IMR-90 (cell line): ENCODE measurements around the gene KIF5C. TPM values are rescaled to one million over a fixed set of nuclear protein-coding genes. Genes with fewer than 3 reads are reported as not detected.

Experiments
- ATAC-seq: fragments of 200-7000 bp; cut with Tn5 transposase; 2 replicates; pipeline ENCODE4 v1.9.1; 2020; ENCODE audit warnings: low read depth, mild to moderate bottlenecking, moderate library complexity
- BruUV-seq: library from RNA; stranded (reverse); fragments of 400-500 nt; replicated peaks from 2 replicates; lab custom pipeline; 2021; lab: Mats Ljungman, UMichigan
- CTCF ChIA-PET: fragments of 300-600 bp; formaldehyde crosslinking; extraction: SDS; loops from one replicate; lab custom pipeline; 2021; ENCODE audit warnings: antibody characterized with exemption; lab: Yijun Ruan, JAX
- POLR2A ChIA-PET: fragments of 300-600 bp; sonication (Branson Sonifier 250); formaldehyde crosslinking; loops from one replicate; lab custom pipeline; 2022; ENCODE audit warnings: antibody characterized with exemption; ENCODE audit not compliant: unreplicated experiment; lab: Charles Lee
- DNase-seq: peaks from one replicate; pipeline ENCODE4 v3.0.0; 2013
- H2AFZ ChIP-seq: replicated peaks from 2 replicates; pipeline ENCODE3; 2013; ENCODE audit warnings: low read length, mild to moderate bottlenecking; ENCODE audit not compliant: poor library complexity
- H2AK5ac ChIP-seq: 2 replicates; pipeline ENCODE4 v1.6.1; 2013; ENCODE audit warnings: low read depth, low read length, inconsistent platforms
- H2AK9ac ChIP-seq: replicated peaks from 2 replicates; pipeline ENCODE3; 2013; ENCODE audit warnings: mild to moderate bottlenecking, low read depth, low read length, moderate library complexity; ENCODE audit not compliant: poor library complexity
- H2BK120ac ChIP-seq: 2 replicates; pipeline ENCODE4 v1.6.1; 2013; ENCODE audit warnings: low read depth, low read length, inconsistent platforms
- H2BK15ac ChIP-seq: 3 replicates; pipeline ENCODE4 v1.6.1; 2013; ENCODE audit warnings: low read depth, low read length, inconsistent platforms
- H2BK20ac ChIP-seq: 2 replicates; pipeline ENCODE4 v1.6.1; 2013; ENCODE audit warnings: low read depth, mild to moderate bottlenecking, inconsistent platforms, low read length, moderate library complexity
- H2BK5ac ChIP-seq: 2 replicates; pipeline ENCODE4 v1.6.1; 2013; ENCODE audit warnings: mild to moderate bottlenecking, low read depth, low read length, inconsistent platforms; ENCODE audit not compliant: poor library complexity, severe bottlenecking
- H3K14ac ChIP-seq: replicated peaks from 2 replicates; pipeline ENCODE4 v1.6.1; 2013; ENCODE audit warnings: low read depth, low read length, inconsistent platforms
- H3K18ac ChIP-seq: 2 replicates; pipeline ENCODE4 v1.6.1; 2013; ENCODE audit warnings: low read depth, low read length, control low read depth
- H3K23ac ChIP-seq: 2 replicates; pipeline ENCODE4 v1.6.1; 2013; ENCODE audit warnings: low read depth, low read length, inconsistent platforms
- H3K27ac ChIP-seq: 2 replicates; pipeline ENCODE4 v1.5.1; 2013; ENCODE audit warnings: mild to moderate bottlenecking, control low read depth, low read length; ENCODE audit not compliant: insufficient read depth
- H3K27me3 ChIP-seq: 2 replicates; pipeline ENCODE4 v1.6.1; 2013; ENCODE audit warnings: low read length; ENCODE audit not compliant: control insufficient read depth, insufficient read depth
- H3K36me3 ChIP-seq: 2 replicates; pipeline ENCODE4 v1.6.1; 2013; ENCODE audit warnings: low read length, mixed read lengths; ENCODE audit not compliant: control insufficient read depth, insufficient read depth
- H3K4ac ChIP-seq: 2 replicates; pipeline ENCODE4 v1.6.1; 2013; ENCODE audit warnings: low read depth, low read length, inconsistent platforms
- H3K4me1 ChIP-seq: 2 replicates; pipeline ENCODE4 v1.6.1; 2013; ENCODE audit warnings: low read length, mixed read lengths; ENCODE audit not compliant: control insufficient read depth, insufficient read depth
- H3K4me2 ChIP-seq: 2 replicates; pipeline ENCODE4 v1.6.1; 2013; ENCODE audit warnings: low read depth, mild to moderate bottlenecking, control low read depth, low read length, moderate library complexity
- H3K4me3 ChIP-seq: 2 replicates; pipeline ENCODE4 v1.5.1; 2013; ENCODE audit warnings: low read depth, mild to moderate bottlenecking, control low read depth, low read length, moderate library complexity; ENCODE audit not compliant: insufficient read depth
- H3K56ac ChIP-seq: 2 replicates; pipeline ENCODE4 v1.6.1; 2013; ENCODE audit warnings: low read length, inconsistent platforms; ENCODE audit not compliant: insufficient read depth; ENCODE audit errors: extremely low read depth
- H3K79me1 ChIP-seq, 2 experiments: 2 replicates each; pipeline ENCODE4 v1.6.1; 2013; ENCODE audit warnings: low read length in 2 of 2, inconsistent platforms in 1 of 2, low read depth in 1 of 2
- H3K9ac ChIP-seq: 2 replicates; pipeline ENCODE4 v1.6.1; 2013; ENCODE audit warnings: low read depth, low read length, control low read depth
- H3K9me1 ChIP-seq: 2 replicates; pipeline ENCODE4 v1.6.1; 2013; ENCODE audit warnings: low read length, inconsistent platforms; ENCODE audit not compliant: insufficient read depth
- H3K9me3 ChIP-seq: 2 replicates; pipeline ENCODE4 v1.6.1; 2013; ENCODE audit warnings: low read length; ENCODE audit not compliant: control insufficient read depth, insufficient read depth
- H4K20me1 ChIP-seq: 2 replicates; pipeline ENCODE4 v1.6.1; 2013; ENCODE audit warnings: low read length, inconsistent platforms; ENCODE audit not compliant: insufficient read depth
- H4K5ac ChIP-seq: 2 replicates; pipeline ENCODE4 v1.6.1; 2013; ENCODE audit warnings: mild to moderate bottlenecking, low read depth, low read length, control low read depth
- H4K8ac ChIP-seq, 2 experiments: 2 replicates each; pipeline ENCODE4 v1.6.1; 2013; ENCODE audit warnings: low read depth in 2 of 2, low read length in 2 of 2, control low read depth in 1 of 2, inconsistent platforms in 1 of 2
- H4K91ac ChIP-seq: 2 replicates; pipeline ENCODE4 v1.6.1; 2013; ENCODE audit warnings: low read depth, low read length, inconsistent platforms; ENCODE audit not compliant: insufficient read depth
- BHLHE40 ChIP-seq: fragments of 150-350 bp; IDR thresholded peaks from 2 replicates; pipeline ENCODE4 v1.6.1; 2016; ENCODE audit warnings: mild to moderate bottlenecking, low read depth, low read length
- FOS ChIP-seq: fragments of 150-350 bp; IDR thresholded peaks from 2 replicates; pipeline ENCODE4 v1.6.1; 2016; ENCODE audit warnings: low read depth, low read length
- MAZ ChIP-seq: IDR thresholded peaks from 2 replicates; pipeline ENCODE4 v1.6.1; 2012; ENCODE audit warnings: low read depth, mild to moderate bottlenecking, low read length, improper control_type of control experiment, moderate library complexity, borderline replicate concordance
- NFE2L2 ChIP-seq: fragments of 150-350 bp; IDR thresholded peaks from 2 replicates; pipeline ENCODE4 v1.6.1; 2016; ENCODE audit warnings: low read depth, mild to moderate bottlenecking, low read length
- RAD21 ChIP-seq: IDR thresholded peaks from 2 replicates; pipeline ENCODE4 v1.6.1; 2012; ENCODE audit warnings: low read length, improper control_type of control experiment
- SMC3 ChIP-seq: fragments of 150-350 bp; IDR thresholded peaks from 2 replicates; pipeline ENCODE4 v1.6.1; 2016; ENCODE audit warnings: low read depth, mild to moderate bottlenecking, antibody characterized with exemption, low read length, moderate library complexity
- WGBS, 2 experiments: methylation state at CpG; one replicate each; pipeline versions ENCODE4 v1.1.5 to v1.1.7; 2013; ENCODE audit warnings: missing lambda C conversion rate in 2 of 2; ENCODE audit not compliant: insufficient read length in 1 of 2; ENCODE audit errors: extremely low coverage in 2 of 2; 5-methylcytosine and 5-hydroxymethylcytosine counted together
- dilution Hi-C: fragments of 300-500 bp; cut with HindIII; formaldehyde crosslinking; loops from one replicate; pipeline ENCODE4 v1.14.3; 2018; ENCODE audit warnings: low sequenced_read_pairs; ENCODE audit not compliant: unreplicated experiment
- in situ Hi-C: fragments of 300-500 bp; cut with MboI; formaldehyde crosslinking; loops from 3 replicates; pipeline ENCODE4 v1.14.3; 2019; ENCODE audit warnings: low sequenced_read_pairs, inconsistent platforms, mixed read lengths
- intact Hi-C: fragments of 100-400 bp; cut with micrococcal nuclease; formaldehyde crosslinking; loops from 2 replicates; pipeline ENCODE4 v1.10.0; 2022
- polyA plus RNA-seq, 3 experiments: library from polyadenylated mRNA; depleted of rRNA; stranded (reverse); fragments of >200 nt; gene quantifications; 2 replicates each; pipeline ENCODE4 v1.2.3, GENCODE V29; 2012; ENCODE audit warnings: low replicate concordance in 1 of 3
- total RNA-seq: library from RNA; depleted of rRNA; stranded (reverse); fragments of >200 nt; gene quantifications from 2 replicates; pipeline ENCODE4 v1.2.3, GENCODE V29; 2012
- TF ChIP-seq, protein P1 (sequence below): fragments of 150-350 bp; IDR thresholded peaks from 2 replicates; pipeline ENCODE4 v1.6.1; 2016; ENCODE audit warnings: low read depth, mild to moderate bottlenecking, low read length, moderate library complexity, borderline replicate concordance
- TF ChIP-seq, protein P2 (sequence below): conservative IDR thresholded peaks from 2 replicates; pipeline ENCODE4 v1.5.1; 2012; ENCODE audit warnings: mild to moderate bottlenecking, low read depth, low read length, improper control_type of control experiment
- TF ChIP-seq, protein P3 (sequence below): fragments of 150-350 bp; IDR thresholded peaks from 2 replicates; pipeline ENCODE4 v1.6.1; 2017; ENCODE audit warnings: mild to moderate bottlenecking, antibody characterized with exemption, low read length, low read depth

Gene KIF5C
- total and polyA plus RNA-seq, 2 of the 4 experiments (the other 2 are of a cell fraction) = 0.10 to 0.18 TPM

DNA sequence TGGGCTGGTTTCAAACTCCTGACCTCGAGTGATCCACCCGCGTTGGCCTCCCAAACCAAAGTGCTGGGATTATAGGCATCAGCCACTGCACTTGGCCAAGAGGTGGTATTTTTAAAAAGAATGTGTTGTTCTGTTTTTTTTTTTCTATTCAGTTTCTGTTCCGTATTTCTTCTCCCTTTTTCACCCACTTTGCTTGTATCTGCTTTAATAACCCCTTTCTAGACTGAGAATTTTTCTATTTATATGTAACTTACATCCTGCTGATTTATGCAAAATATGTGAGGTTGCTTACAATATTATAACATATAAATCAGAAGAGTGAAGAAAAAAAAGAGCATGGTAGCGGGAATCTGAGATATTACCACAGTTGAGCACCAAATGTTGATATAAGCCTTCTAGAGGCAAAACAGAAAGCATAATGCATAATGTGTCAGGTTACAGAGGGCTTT lies 146.3 kb downstream of the KIF5C start:
- dilution Hi-C loops = no loop called here
- in situ Hi-C loops = loop anchor here (10.0 kb wide), 1 partner anchor 294 kb away; no protein-coding TSS in a partner anchor

More for the DNA sequence above, 146.3 kb downstream of the KIF5C start:
- Histone ChIP-seq H3K36me3 (no peaks in the 10 kb centered on the region), H2BK5ac (no peak overlapping the region), H3K23ac (no peak overlapping the region), H3K4me1 (no peaks in the 10 kb centered on the region), H2BK120ac (no peak overlapping the region), H2AFZ (no peak overlapping the region), H2BK20ac (no peak overlapping the region), H4K8ac (no peak overlapping the region), H3K14ac (no peak overlapping the region), H3K4me3 (no peak overlapping the region), H3K4ac (no peak overlapping the region), H3K9me1 (no peaks in the 10 kb centered on the region), H3K79me1 (no peaks in the 10 kb centered on the region), H3K27ac (no peak overlapping the region), H3K56ac (no peak overlapping the region), H4K20me1 (no peaks in the 10 kb centered on the region), H3K27me3 (peaks cover 2% of the 10 kb centered on the region), H2AK5ac (no peak overlapping the region), H4K5ac (no peak overlapping the region), H3K18ac (no peak overlapping the region), H3K9ac (no peak overlapping the region), H2AK9ac (no peak overlapping the region), H3K9me3 (no peaks in the 10 kb centered on the region), H4K91ac (no peak overlapping the region), H2BK15ac (no peak overlapping the region), H3K4me2 (no peak overlapping the region)
- BruUV-seq = no TSS peak
- intact Hi-C loops = no loop called here
- ChIA-PET POLR2A (no interaction called here), CTCF (no interaction called here)
- no CpG with 5 or more reads among the region's 5 CpGs for WGBS, 2 experiments
- DNase-seq = no peak
- TF ChIP-seq RAD21 = no peak
- no peak for TF ChIP-seq BHLHE40
- TF ChIP-seq, protein P1, sequence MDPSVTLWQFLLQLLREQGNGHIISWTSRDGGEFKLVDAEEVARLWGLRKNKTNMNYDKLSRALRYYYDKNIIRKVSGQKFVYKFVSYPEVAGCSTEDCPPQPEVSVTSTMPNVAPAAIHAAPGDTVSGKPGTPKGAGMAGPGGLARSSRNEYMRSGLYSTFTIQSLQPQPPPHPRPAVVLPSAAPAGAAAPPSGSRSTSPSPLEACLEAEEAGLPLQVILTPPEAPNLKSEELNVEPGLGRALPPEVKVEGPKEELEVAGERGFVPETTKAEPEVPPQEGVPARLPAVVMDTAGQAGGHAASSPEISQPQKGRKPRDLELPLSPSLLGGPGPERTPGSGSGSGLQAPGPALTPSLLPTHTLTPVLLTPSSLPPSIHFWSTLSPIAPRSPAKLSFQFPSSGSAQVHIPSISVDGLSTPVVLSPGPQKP = no peak
- no peak for TF ChIP-seq MAZ
- TF ChIP-seq, protein P2, sequence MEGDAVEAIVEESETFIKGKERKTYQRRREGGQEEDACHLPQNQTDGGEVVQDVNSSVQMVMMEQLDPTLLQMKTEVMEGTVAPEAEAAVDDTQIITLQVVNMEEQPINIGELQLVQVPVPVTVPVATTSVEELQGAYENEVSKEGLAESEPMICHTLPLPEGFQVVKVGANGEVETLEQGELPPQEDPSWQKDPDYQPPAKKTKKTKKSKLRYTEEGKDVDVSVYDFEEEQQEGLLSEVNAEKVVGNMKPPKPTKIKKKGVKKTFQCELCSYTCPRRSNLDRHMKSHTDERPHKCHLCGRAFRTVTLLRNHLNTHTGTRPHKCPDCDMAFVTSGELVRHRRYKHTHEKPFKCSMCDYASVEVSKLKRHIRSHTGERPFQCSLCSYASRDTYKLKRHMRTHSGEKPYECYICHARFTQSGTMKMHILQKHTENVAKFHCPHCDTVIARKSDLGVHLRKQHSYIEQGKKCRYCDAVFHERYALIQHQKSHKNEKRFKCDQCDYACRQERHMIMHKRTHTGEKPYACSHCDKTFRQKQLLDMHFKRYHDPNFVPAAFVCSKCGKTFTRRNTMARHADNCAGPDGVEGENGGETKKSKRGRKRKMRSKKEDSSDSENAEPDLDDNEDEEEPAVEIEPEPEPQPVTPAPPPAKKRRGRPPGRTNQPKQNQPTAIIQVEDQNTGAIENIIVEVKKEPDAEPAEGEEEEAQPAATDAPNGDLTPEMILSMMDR = no peak
- no peak for TF ChIP-seq NFE2L2
- no peak for TF ChIP-seq SMC3
- no peak for TF ChIP-seq FOS
- TF ChIP-seq, protein P3, sequence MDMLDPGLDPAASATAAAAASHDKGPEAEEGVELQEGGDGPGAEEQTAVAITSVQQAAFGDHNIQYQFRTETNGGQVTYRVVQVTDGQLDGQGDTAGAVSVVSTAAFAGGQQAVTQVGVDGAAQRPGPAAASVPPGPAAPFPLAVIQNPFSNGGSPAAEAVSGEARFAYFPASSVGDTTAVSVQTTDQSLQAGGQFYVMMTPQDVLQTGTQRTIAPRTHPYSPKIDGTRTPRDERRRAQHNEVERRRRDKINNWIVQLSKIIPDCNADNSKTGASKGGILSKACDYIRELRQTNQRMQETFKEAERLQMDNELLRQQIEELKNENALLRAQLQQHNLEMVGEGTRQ = no peak
- ATAC-seq = no peak
